WTC11 (cell line): ENCODE data around the gene EREG.
"Not testable (repeated sequence)": the region's sequence is repeated elsewhere in the genome, so short reads cannot be mapped to it uniquely, and the experiment has no call there.

Source experiments
- ATF1 ChIP-seq: sonication (generic); formaldehyde crosslinking; IDR thresholded peaks from 2 replicates; pipeline ENCODE4 v1.8.1; 2023; ENCODE audit warnings: mild to moderate bottlenecking, moderate library complexity, missing genetic modification reagents
- CREB1 ChIP-seq: sonication (generic); formaldehyde crosslinking; IDR thresholded peaks from 2 replicates; pipeline ENCODE4 v1.8.0; 2023; ENCODE audit warnings: mild to moderate bottlenecking, missing genetic modification reagents
- CTCF ChIP-seq: fragments of 200-600 bp; IDR thresholded peaks from 2 replicates; pipeline ENCODE4 v1.8.0; 2022; ENCODE audit warnings: antibody characterized with exemption
- ETV6 ChIP-seq: sonication (generic); formaldehyde crosslinking; IDR thresholded peaks from 2 replicates; pipeline ENCODE4 v1.8.1; 2022; ENCODE audit warnings: mild to moderate bottlenecking, missing genetic modification reagents
- FOXP1 ChIP-seq: sonication (generic); formaldehyde crosslinking; IDR thresholded peaks from 2 replicates; pipeline ENCODE4 v1.8.0; 2022; ENCODE audit warnings: missing genetic modification reagents, mild to moderate bottlenecking, moderate library complexity, borderline replicate concordance
- NR2C2 ChIP-seq: sonication (generic); formaldehyde crosslinking; IDR thresholded peaks from 2 replicates; pipeline ENCODE4 v1.8.0; 2022; ENCODE audit warnings: mild to moderate bottlenecking, missing genetic modification reagents
- RELA ChIP-seq: sonication (generic); formaldehyde crosslinking; IDR thresholded peaks from 2 replicates; pipeline ENCODE4 v1.8.1; 2022; ENCODE audit warnings: missing genetic modification reagents, mild to moderate bottlenecking, borderline replicate concordance
- SP1 ChIP-seq: sonication (generic); formaldehyde crosslinking; conservative IDR thresholded peaks from 2 replicates; pipeline ENCODE4 v1.8.1; 2022; ENCODE audit warnings: missing genetic modification reagents
- ZNF317 ChIP-seq: sonication (generic); formaldehyde crosslinking; IDR thresholded peaks from 2 replicates; pipeline ENCODE4 v1.8.1; 2023; ENCODE audit warnings: low read depth, mild to moderate bottlenecking, moderate library complexity, missing genetic modification reagents, borderline replicate concordance

DNA sequence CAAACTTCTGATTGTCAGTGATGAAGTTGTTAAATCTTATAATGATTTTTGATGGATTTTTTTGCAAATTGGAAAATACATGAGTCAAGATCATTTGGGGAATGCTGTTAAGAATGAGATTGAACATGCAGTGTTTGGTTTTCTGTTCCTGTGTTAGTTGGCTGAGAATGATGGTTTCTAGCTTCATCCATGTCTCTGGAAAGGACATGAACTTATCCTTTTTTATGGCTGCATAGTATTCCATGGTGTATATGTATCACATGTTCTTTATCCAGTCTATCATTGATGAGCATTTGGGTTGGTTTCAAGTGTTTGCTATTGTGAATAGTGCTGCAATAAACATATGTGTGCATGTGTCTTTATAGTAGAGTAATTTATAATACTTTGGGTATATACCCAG, 24.5 kb upstream of the EREG start:
- not testable (repeated sequence) for TF ChIP-seq CTCF; CREB1 (CRISPR knock-in tag); FOXP1 (CRISPR knock-in tag); ZNF317 (CRISPR knock-in tag); ATF1 (CRISPR knock-in tag); NR2C2 (CRISPR knock-in tag); SP1 (CRISPR knock-in tag); ETV6; RELA (CRISPR knock-in tag)
